GM10266 (cell line): ENCODE data around the gene CACNG3.

ENCODE experiments used
- DNase-seq: peaks from one replicate; pipeline ENCODE4 v3.0.0; 2012; ENCODE audit errors: extremely low spot score
- TF ChIP-seq, protein P1 (sequence below): IDR thresholded peaks from 2 replicates; pipeline ENCODE4 v1.5.1; 2012; ENCODE audit warnings: mild to moderate bottlenecking, low read depth; ENCODE audit not compliant: control insufficient read depth, insufficient read depth; ENCODE audit errors: missing control alignments

The CACNG3 gene

DNA sequence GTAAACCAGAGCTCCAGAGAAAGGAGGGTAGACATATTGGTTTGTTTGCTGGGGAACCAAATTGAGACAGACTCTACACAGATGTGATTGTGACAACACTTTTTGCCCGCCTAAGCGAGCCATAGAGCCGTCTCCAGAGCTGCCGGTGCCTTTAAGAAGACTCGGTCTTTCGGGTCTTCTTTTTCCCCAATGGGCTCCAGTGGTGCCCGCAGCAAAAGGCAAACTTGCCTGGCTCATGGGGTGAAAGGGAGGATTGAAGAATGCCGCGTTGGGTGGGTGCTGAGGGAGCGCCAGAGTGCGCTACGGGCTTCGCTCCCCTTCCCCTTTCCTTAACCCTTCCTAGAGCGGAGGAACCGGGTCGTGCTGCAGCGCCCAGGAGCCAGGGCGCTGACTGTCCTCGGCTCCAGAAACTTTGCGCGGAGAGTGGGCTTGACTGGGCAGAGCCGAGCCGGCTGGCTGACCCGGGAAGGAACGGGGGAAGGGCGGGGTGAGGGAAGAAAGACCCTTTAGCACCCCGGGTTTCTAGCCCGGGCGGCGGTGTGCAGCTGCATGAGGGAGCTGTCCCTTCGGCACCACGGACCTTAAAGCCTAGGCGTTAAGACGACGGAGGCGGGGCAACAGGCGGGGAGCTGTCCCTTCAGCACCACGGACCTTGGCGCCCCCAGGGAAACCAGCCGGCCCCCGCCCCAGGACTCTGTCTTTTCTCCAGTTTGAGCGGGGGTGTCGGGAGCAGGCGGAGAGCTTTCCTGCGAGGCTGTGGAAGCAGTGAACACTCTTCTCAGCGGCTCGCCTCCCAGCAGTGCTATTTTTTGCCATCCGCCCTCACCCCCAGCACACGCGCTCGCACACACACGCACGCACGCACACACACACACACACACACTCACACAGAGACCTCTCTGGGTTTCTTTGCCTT is at the start of gene CACNG3:
Gene CACNG3 (plus strand): TSS at position 880 of the 916 bp plus-strand sequence. CDS start 420 bp downstream, outside the sequence.
- peak; percentile 61 for DNase-seq
- TF ChIP-seq, protein P1, sequence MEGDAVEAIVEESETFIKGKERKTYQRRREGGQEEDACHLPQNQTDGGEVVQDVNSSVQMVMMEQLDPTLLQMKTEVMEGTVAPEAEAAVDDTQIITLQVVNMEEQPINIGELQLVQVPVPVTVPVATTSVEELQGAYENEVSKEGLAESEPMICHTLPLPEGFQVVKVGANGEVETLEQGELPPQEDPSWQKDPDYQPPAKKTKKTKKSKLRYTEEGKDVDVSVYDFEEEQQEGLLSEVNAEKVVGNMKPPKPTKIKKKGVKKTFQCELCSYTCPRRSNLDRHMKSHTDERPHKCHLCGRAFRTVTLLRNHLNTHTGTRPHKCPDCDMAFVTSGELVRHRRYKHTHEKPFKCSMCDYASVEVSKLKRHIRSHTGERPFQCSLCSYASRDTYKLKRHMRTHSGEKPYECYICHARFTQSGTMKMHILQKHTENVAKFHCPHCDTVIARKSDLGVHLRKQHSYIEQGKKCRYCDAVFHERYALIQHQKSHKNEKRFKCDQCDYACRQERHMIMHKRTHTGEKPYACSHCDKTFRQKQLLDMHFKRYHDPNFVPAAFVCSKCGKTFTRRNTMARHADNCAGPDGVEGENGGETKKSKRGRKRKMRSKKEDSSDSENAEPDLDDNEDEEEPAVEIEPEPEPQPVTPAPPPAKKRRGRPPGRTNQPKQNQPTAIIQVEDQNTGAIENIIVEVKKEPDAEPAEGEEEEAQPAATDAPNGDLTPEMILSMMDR: no peak

DNA sequence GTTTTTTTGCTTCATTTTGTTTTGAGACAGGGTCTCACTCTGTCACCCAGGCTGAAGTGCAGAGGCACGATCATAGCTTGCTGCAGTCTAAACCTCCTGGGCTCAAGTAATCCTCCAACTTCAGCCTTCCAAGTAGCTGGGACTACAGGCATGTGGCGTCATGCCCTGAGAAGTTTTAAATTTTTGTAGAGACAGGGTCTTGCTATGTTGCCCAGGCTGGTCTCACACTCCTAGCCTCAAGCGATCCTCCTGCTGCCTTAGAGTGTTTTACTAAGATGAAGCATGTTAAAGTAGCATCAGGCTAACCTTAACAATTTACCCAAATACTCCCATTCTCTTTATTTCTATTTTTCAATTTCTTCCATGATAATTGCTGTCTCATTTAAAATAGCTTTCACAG is 49.2 kb upstream of the CACNG3 start:
- TF ChIP-seq, protein P1: no peak
- DNase-seq: no peak

DNA sequence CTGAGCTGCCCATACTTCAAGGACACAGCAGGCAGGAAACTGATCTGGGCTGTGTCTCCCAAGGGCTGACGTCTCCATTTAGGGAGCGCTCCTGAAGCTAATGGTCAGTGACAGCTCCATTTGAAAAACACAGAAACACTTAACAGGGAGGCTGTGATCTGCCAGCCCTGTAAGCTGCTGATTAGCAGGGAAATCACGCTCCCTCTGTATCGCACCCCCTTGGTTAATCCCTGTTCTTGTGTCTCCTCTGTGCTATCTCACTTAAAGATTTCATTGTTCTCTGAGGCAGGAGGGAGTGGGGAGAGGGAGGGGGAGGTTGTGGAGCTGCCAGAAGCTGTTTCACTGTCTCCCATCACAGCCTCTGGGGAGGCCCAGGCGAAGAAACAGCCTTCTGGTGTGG is 47.4 kb upstream of the CACNG3 start:
- TF ChIP-seq, protein P1: no peak
- DNase-seq: no peak

DNA sequence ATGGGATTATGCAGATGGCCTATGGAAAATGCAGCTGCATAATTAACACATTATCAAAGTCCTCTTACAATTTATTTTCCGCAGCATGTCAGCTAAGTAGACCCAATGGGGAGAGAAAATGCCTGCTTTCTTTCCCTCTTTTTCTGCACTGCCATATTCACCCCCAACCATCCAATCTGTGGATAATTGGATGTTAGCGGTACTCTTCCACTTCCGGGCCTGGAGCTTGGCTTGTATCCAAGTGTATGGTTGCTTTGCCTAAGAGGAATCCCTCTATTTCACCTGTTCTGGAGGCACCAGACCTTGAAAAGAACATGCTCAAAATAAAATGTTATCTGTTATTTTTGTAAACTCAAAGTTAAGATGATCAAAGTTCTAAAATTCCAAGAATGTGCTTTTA is 41.1 kb upstream of the CACNG3 start:
- no peak for DNase-seq
- TF ChIP-seq, protein P1: no peak

DNA sequence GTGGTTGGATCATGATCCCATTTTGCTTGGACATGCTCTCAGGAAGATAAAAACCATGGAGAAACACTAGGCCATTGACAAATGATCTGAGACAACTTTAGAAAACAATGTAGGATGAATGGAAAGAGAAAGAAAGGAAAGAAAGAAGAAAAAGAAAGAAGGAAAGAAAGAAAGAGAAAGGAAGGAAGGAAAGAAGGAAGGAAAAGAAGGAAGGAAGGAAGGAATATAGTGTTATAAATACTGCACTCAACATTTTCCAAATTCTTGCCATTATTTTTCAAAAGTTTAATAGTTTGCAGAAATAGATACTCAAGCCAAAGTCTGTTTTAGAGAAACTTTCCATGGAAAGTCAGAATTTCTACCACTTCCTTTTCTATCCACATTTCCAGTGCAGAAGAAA is 39.2 kb upstream of the CACNG3 start:
- TF ChIP-seq, protein P1: no peak
- DNase-seq: no peak

DNA sequence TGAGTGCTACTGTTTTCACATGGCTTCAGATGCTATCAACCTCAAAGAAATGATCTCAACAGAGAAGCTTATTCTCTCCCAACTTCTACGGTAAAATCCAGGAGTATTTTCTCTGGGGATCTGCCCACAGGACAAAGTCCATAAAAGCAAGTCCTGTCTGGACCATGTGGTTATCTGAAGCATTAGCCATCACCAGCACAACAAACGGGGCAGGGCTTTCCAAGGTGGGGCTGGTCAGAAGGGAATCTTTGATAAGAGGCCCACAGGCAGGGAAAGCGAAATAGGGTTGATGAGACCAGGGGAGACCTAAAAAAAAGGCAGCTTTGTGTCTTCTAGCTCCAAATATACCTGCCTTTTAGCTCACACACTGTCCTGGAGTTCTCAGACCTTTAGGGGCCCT is 38.7 kb upstream of the CACNG3 start:
- no peak for DNase-seq
- TF ChIP-seq, protein P1: no peak

DNA sequence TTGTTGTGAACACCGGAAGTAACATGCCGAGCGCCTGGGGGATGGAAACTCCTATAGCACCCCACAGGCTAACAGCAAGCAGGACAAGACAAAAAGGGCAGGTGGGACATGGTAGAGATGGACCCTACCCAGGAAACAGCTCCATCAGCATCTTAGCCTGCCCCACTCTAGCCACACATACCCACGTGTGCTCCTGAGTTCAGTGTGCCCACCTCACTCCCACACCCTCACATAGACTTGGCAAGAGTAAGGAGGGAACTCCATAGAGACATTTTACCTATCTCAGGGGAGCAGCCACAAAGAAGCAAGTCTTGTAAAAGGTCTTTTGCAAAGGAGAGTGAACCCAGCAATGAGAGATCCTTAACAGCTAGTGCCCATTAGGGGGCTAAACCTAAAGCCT is 37.8 kb upstream of the CACNG3 start:
- DNase-seq: no peak
- TF ChIP-seq, protein P1: no peak
